B cell (primary cell): ENCODE measurements around the gene LCN2. TPM values are rescaled to one million over a fixed set of nuclear protein-coding genes. Genes with fewer than 3 reads are reported as not detected.

Experiments used
- ATAC-seq: fragments of 200-7000 bp; cut with Tn5 transposase; one replicate; pipeline ENCODE4 v1.10.0; 2021; ENCODE audit warnings: low read depth, mild to moderate bottlenecking, moderate number of reproducible peaks, moderate library complexity
- CTCF ChIA-PET: fragments of 350-600 bp; sonication (Branson Sonifier 250); formaldehyde crosslinking; loops from one replicate; lab custom pipeline; 2021; ENCODE audit warnings: antibody characterized with exemption, inconsistent platforms; lab: Charles Lee
- POLR2A ChIA-PET: fragments of 350-600 bp; sonication (Branson Sonifier 250); formaldehyde crosslinking; loops from one replicate; lab custom pipeline; 2021; ENCODE audit warnings: antibody characterized with exemption; lab: Charles Lee
- DNase-seq: peaks from one replicate; pipeline ENCODE4 v3.0.0; 2013
- H2AFZ ChIP-seq: 2 replicates; pipeline ENCODE4 v1.6.1; 2012; ENCODE audit warnings: mild to moderate bottlenecking, low read depth, low read length; ENCODE audit not compliant: insufficient read depth, poor library complexity, severe bottlenecking
- H3K27ac ChIP-seq, 2 donors: 1 replicate in 1 of 2; 2 replicates in 1 of 2; pipeline ENCODE4 v1.5.1; 2012 to 2013; ENCODE audit warnings: low read length in 2 of 2, mild to moderate bottlenecking in 2 of 2, moderate library complexity in 1 of 2
- H3K27me3 ChIP-seq, 4 experiments: fragments of 200-600 bp in 1 of 4; sonication (generic) in 1 of 4; replicated peaks in 1 of 4; 1 replicate in 2 of 4; 2 replicates in 2 of 4; pipeline versions ENCODE4 v1.6.1 to v1.7.0; 2013 to 2016; ENCODE audit warnings: low read length in 3 of 4, mild to moderate bottlenecking in 2 of 4, mixed read lengths in 1 of 4, moderate library complexity in 1 of 4; ENCODE audit not compliant: insufficient read depth in 4 of 4, control insufficient read depth in 3 of 4; ENCODE audit errors: control extremely low read depth in 1 of 4
- H3K36me3 ChIP-seq, 2 experiments: replicated peaks in 1 of 2; 1 replicate in 1 of 2; 2 replicates in 1 of 2; pipeline versions ENCODE4 v1.6.1 to v1.7.1; 2013; ENCODE audit warnings: low read length in 1 of 2; ENCODE audit not compliant: insufficient read depth in 2 of 2, control insufficient read depth in 1 of 2; ENCODE audit errors: control extremely low read depth in 1 of 2, extremely low read depth in 1 of 2
- H3K4me1 ChIP-seq, 2 donors: fragments of 200-600 bp in 1 of 2; sonication (generic) in 1 of 2; 1 replicate in 1 of 2; 2 replicates in 1 of 2; pipeline versions ENCODE4 v1.5.1 to v1.6.1; 2013 to 2017; ENCODE audit warnings: low read length in 2 of 2; ENCODE audit not compliant: control insufficient read depth in 2 of 2, insufficient read depth in 2 of 2
- H3K4me2 ChIP-seq: replicated peaks from 2 replicates; pipeline ENCODE3; 2012; ENCODE audit warnings: mild to moderate bottlenecking, low read depth, low read length; ENCODE audit not compliant: poor library complexity, severe bottlenecking
- H3K4me3 ChIP-seq, 5 experiments: fragments of 200-600 bp in 1 of 5; sonication (generic) in 1 of 5; 1 replicate in 3 of 5; 2 replicates in 2 of 5; pipeline versions ENCODE4 v1.5.1 to v1.7.0; 2011 to 2016; ENCODE audit warnings: low read length in 4 of 5, mild to moderate bottlenecking in 4 of 5, low read depth in 2 of 5, control low read depth in 1 of 5, moderate library complexity in 1 of 5; ENCODE audit not compliant: insufficient read depth in 1 of 5; ENCODE audit errors: control extremely low read depth in 1 of 5, extremely low read depth in 1 of 5
- H3K79me2 ChIP-seq: fragments of 200-600 bp; sonication (generic); one replicate; pipeline ENCODE4 v1.6.0; 2016; ENCODE audit warnings: low read length; ENCODE audit not compliant: control insufficient read depth, insufficient read depth
- H3K9ac ChIP-seq: fragments of 200-600 bp; sonication (generic); 2 replicates; pipeline ENCODE4 v1.6.1; 2017; ENCODE audit warnings: mild to moderate bottlenecking, low read length, moderate library complexity
- H3K9me3 ChIP-seq, 3 donors: one replicate each; pipeline versions ENCODE4 v1.6.1 to v1.7.1; 2013; ENCODE audit warnings: low read length in 2 of 3; ENCODE audit not compliant: control insufficient read depth in 2 of 3, insufficient read depth in 1 of 3; ENCODE audit errors: control extremely low read depth in 1 of 3
- H4K20me1 ChIP-seq: 2 replicates; pipeline ENCODE4 v1.6.0; 2012; ENCODE audit warnings: mild to moderate bottlenecking, low read length; ENCODE audit not compliant: insufficient read depth, control insufficient read depth, poor library complexity, severe bottlenecking
- H3K27ac Mint-ChIP-seq: one replicate; pipeline ENCODE4 v1.8.0; 2021; ENCODE audit warnings: mixed read lengths
- H3K27me3 Mint-ChIP-seq: one replicate; pipeline ENCODE4 v1.8.0; 2021; ENCODE audit warnings: mixed read lengths
- H3K4me1 Mint-ChIP-seq: one replicate; pipeline ENCODE4 v1.8.0; 2021; ENCODE audit warnings: mixed read lengths
- H3K4me3 Mint-ChIP-seq: one replicate; pipeline ENCODE4 v1.8.0; 2021; ENCODE audit warnings: mixed read lengths
- H3K9me3 Mint-ChIP-seq: one replicate; pipeline ENCODE4 v1.8.0; 2022; ENCODE audit warnings: mixed read lengths; ENCODE audit not compliant: insufficient read depth
- EZH2 ChIP-seq: IDR thresholded peaks from 2 replicates; pipeline ENCODE4 v1.6.1; 2012; ENCODE audit warnings: borderline replicate concordance, low read depth, mild to moderate bottlenecking, moderate library complexity, low read length; ENCODE audit not compliant: insufficient read depth, poor library complexity, severe bottlenecking
- WGBS: methylation state at CpG from one replicate; pipeline ENCODE4 v1.1.5; 2013; ENCODE audit warnings: missing lambda C conversion rate; ENCODE audit not compliant: insufficient coverage; 5-methylcytosine and 5-hydroxymethylcytosine counted together
- intact Hi-C: fragments of 100-400 bp; cut with micrococcal nuclease; formaldehyde crosslinking; loops from one replicate; pipeline ENCODE4 v1.10.0; 2022
- polyA plus RNA-seq: library from polyadenylated mRNA; depleted of rRNA; stranded (reverse); fragments of >200 nt; gene quantifications from 2 replicates; pipeline ENCODE4 v1.2.3, GENCODE V29; 2012
- total RNA-seq, 2 donors: library from RNA; stranded (reverse); fragments of 120-200 nt in 1 of 2; gene quantifications; 1 replicate in 1 of 2; 2 replicates in 1 of 2; pipeline versions ENCODE4 v1.2.3 to v1.2.4, GENCODE V29; 2013 to 2022
- TF ChIP-seq, protein P1 (sequence below): fragments of 200-600 bp; IDR thresholded peaks from one replicate; pipeline ENCODE4 v1.8.0; 2022; ENCODE audit warnings: antibody characterized with exemption, mild to moderate bottlenecking

LCN2 gene
- total and polyA plus RNA-seq, 2 donors (not counting 1 experiment from before 2014, with no cell fraction given): not detected

DNA sequence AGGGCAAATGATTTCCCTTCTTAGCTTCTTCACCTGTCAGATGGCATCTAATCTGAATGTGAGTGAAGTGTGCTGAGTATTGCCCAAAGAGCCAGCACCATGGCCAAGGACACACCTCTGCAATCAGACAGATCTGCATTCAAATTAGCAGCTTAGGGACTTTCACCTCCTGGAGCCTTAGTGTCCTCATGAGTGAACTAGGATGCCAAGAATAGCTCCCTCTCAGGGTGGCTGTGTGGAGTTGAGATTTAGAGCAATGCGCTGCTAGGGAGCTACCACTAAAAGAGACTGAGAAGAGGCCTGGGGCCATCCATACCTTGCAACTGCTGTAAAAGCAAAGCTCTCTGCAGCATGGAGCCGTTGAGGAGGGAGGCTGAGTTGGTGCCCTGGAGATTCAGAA is 40.8 kb downstream of the LCN2 start:
- H3K4me3 ChIP-seq: no peak overlapping the region
- POLR2A ChIA-PET: interaction anchor here (0.7 to 1.6 kb wide), 2 partner anchors 30 to 739 kb away, joined by 8 to 11 read pairs; partner anchors contain the start of genes BBLN, LRSAM1 and RPL12
- intact Hi-C loops: loop anchor here (5.0 to 10.0 kb wide), 2 partner anchors 132 to 365 kb away; partner anchors contain the start of genes COQ4, SPTAN1 and TRUB2

More for the DNA sequence above, 40.8 kb downstream of the LCN2 start:
- Mint-ChIP-seq H3K9me3 (no peaks in the 10 kb centered on the region), H3K27ac (peak overlapping the region; percentile 68), H3K4me1 (peaks cover 29% of the 10 kb centered on the region), H3K4me3 (peak overlapping the region; percentile 94), H3K27me3 (no peaks in the 10 kb centered on the region)
- Histone ChIP-seq H3K79me2 (peaks cover 43% of the 10 kb centered on the region), H3K27me3 (no peaks in the 10 kb centered on the region), H4K20me1 (no peaks in the 10 kb centered on the region), H2AFZ (no peak overlapping the region), H3K36me3 (peaks cover 0 to 24% of the 10 kb centered on the region in 2 experiments), H3K4me2 (peak overlapping the region; percentile 75), H3K27ac (no peak overlapping the region), H3K9ac (no peak overlapping the region), H3K9me3 (no peaks in the 10 kb centered on the region), H3K4me1 (peaks cover 12 to 24% of the 10 kb centered on the region in 2 donors)
- ATAC-seq: no peak
- DNase-seq: peak; percentile 14
- WGBS: 94% methylated on average over 2 of the region's 2 CpGs
- CTCF ChIA-PET: interaction anchor here (1.1 to 2.0 kb wide), 3 partner anchors 11 to 151 kb away, joined by 4 to 5 read pairs (median 5); no protein-coding TSS in a partner anchor
- TF ChIP-seq, protein P1, sequence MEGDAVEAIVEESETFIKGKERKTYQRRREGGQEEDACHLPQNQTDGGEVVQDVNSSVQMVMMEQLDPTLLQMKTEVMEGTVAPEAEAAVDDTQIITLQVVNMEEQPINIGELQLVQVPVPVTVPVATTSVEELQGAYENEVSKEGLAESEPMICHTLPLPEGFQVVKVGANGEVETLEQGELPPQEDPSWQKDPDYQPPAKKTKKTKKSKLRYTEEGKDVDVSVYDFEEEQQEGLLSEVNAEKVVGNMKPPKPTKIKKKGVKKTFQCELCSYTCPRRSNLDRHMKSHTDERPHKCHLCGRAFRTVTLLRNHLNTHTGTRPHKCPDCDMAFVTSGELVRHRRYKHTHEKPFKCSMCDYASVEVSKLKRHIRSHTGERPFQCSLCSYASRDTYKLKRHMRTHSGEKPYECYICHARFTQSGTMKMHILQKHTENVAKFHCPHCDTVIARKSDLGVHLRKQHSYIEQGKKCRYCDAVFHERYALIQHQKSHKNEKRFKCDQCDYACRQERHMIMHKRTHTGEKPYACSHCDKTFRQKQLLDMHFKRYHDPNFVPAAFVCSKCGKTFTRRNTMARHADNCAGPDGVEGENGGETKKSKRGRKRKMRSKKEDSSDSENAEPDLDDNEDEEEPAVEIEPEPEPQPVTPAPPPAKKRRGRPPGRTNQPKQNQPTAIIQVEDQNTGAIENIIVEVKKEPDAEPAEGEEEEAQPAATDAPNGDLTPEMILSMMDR: no peak
- no peak for TF ChIP-seq EZH2
